Activated B cell treated with CpG ODN at 0.5 μM for 24 hours (primary cell): ENCODE data around the gene SCN8A. TPM values are rescaled to one million over a fixed set of nuclear protein-coding genes. Genes with fewer than 3 reads are reported as not detected.

ENCODE experiments used
- ATAC-seq: fragments of 200-7000 bp; cut with Tn5 transposase; one replicate; pipeline ENCODE4 v1.10.0; 2021; ENCODE audit warnings: low read depth, mild to moderate bottlenecking, moderate library complexity
- CTCF ChIA-PET: fragments of 350-600 bp; sonication (Branson Sonifier 250); formaldehyde crosslinking; loops from one replicate; lab custom pipeline; 2021; ENCODE audit warnings: antibody characterized with exemption; lab: Charles Lee
- POLR2A ChIA-PET: fragments of 350-600 bp; sonication (Branson Sonifier 250); formaldehyde crosslinking; loops from one replicate; lab custom pipeline; 2021; ENCODE audit warnings: antibody characterized with exemption; lab: Charles Lee
- DNase-seq: peaks from one replicate; pipeline ENCODE4 v3.0.0; 2022
- H3K27ac Mint-ChIP-seq: one replicate; pipeline ENCODE4 v1.8.0; 2020; ENCODE audit warnings: mixed read lengths
- H3K27me3 Mint-ChIP-seq: one replicate; pipeline ENCODE4 v1.8.0; 2021; ENCODE audit warnings: mixed read lengths
- H3K36me3 Mint-ChIP-seq: one replicate; pipeline ENCODE4 v1.8.0; 2021; ENCODE audit warnings: low read depth, mixed read lengths
- H3K4me1 Mint-ChIP-seq: one replicate; pipeline ENCODE4 v1.8.0; 2021; ENCODE audit warnings: mixed read lengths
- H3K4me3 Mint-ChIP-seq: one replicate; pipeline ENCODE4 v1.8.0; 2020; ENCODE audit warnings: mild to moderate bottlenecking, mixed read lengths
- H3K9me3 Mint-ChIP-seq: one replicate; pipeline ENCODE4 v1.8.0; 2020; ENCODE audit warnings: mixed read lengths
- intact Hi-C: fragments of 100-400 bp; cut with micrococcal nuclease; formaldehyde crosslinking; loops from one replicate; pipeline ENCODE4 v1.15.1; 2024
- total RNA-seq: library from RNA; stranded (reverse); gene quantifications from 2 replicates; pipeline ENCODE4 v1.2.3, GENCODE V29; 2022
- TF ChIP-seq, protein P1 (sequence below): fragments of 200-600 bp; IDR thresholded peaks from one replicate; pipeline ENCODE4 v1.8.0; 2022; ENCODE audit warnings: antibody characterized with exemption, mild to moderate bottlenecking

Gene SCN8A
- total RNA-seq, 1 donor from 2014 or later: 0.86 TPM

DNA sequence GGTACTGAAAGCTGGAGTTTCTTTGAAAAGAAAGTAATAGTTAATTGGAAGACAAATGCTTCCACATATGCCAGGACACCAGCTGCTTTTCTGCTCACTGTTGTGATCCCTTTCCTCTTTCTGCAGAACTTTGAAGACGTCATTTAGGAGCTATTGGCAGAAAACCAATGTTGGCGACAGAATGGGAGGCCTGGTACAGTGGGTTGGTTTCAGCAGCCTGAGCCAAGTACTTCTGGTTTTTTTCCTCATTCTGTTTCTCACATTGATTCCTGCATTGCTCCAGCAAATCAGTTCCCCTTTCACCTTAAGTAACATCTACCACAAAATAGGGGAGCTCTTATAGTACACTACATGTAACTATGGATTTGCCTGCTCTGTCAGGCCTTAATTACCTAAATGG is 160.6 kb downstream of the SCN8A start:
- TF ChIP-seq, protein P1, sequence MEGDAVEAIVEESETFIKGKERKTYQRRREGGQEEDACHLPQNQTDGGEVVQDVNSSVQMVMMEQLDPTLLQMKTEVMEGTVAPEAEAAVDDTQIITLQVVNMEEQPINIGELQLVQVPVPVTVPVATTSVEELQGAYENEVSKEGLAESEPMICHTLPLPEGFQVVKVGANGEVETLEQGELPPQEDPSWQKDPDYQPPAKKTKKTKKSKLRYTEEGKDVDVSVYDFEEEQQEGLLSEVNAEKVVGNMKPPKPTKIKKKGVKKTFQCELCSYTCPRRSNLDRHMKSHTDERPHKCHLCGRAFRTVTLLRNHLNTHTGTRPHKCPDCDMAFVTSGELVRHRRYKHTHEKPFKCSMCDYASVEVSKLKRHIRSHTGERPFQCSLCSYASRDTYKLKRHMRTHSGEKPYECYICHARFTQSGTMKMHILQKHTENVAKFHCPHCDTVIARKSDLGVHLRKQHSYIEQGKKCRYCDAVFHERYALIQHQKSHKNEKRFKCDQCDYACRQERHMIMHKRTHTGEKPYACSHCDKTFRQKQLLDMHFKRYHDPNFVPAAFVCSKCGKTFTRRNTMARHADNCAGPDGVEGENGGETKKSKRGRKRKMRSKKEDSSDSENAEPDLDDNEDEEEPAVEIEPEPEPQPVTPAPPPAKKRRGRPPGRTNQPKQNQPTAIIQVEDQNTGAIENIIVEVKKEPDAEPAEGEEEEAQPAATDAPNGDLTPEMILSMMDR: no peak
- Mint-ChIP-seq H3K27ac (no peak overlapping the region), H3K9me3 (no peaks in the 10 kb centered on the region), H3K4me1 (no peaks in the 10 kb centered on the region), H3K36me3 (no peaks in the 10 kb centered on the region), H3K27me3 (peaks cover 5% of the 10 kb centered on the region), H3K4me3 (no peak overlapping the region)
- ChIA-PET CTCF (no interaction called here), POLR2A (no interaction called here)
- intact Hi-C loops: no loop called here
- DNase-seq (no peak), ATAC-seq (no peak)

- H3K36me3 Mint-ChIP-seq: no peaks in the 10 kb centered on the region
- no peak for DNase-seq
- H3K9me3 Mint-ChIP-seq: no peaks in the 10 kb centered on the region
- ChIA-PET POLR2A (no interaction called here), CTCF (no interaction called here)
- intact Hi-C loops: no loop called here
- H3K27me3 Mint-ChIP-seq: peaks cover 8% of the 10 kb centered on the region
- H3K4me3 Mint-ChIP-seq: no peak overlapping the region
- no peak for ATAC-seq
- H3K27ac Mint-ChIP-seq: no peak overlapping the region
- no peaks in the 10 kb centered on the region for H3K4me1 Mint-ChIP-seq
- TF ChIP-seq, protein P1: no peak
Observed at GRCh38 chr12:51752234-51752889, 161.3 kb downstream of the SCN8A start.

GRCh38 chr12:51753980-51754675 is 163.1 kb downstream of the SCN8A start:
- intact Hi-C loops: no loop called here
- ATAC-seq (no peak), DNase-seq (no peak)
- Mint-ChIP-seq H3K27me3 (peaks cover 10% of the 10 kb centered on the region), H3K4me1 (no peaks in the 10 kb centered on the region), H3K36me3 (no peaks in the 10 kb centered on the region), H3K9me3 (no peaks in the 10 kb centered on the region), H3K27ac (no peak overlapping the region), H3K4me3 (no peak overlapping the region)
- TF ChIP-seq, protein P1: no peak
- CTCF ChIA-PET: no interaction called here
- POLR2A ChIA-PET: no interaction called here

DNA sequence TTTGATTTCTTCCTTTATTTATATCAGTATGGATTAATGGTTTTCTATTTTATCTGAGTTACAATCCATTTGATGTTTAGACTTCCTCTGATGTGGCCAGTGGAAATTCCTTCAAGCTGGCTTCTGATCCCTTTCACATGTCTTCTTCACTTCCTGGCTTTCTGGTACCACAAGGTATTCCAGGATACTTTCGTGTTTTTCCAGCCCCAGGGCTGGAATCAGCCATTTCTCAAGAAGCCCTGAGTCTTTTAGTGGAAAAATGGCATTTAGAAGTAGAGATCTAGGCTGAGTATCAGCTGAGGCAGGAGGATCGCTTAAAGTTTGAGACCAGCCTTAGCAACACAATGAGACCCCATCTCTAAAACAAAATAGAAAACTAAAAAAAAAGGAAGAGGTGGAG is 164.2 kb downstream of the SCN8A start:
- Mint-ChIP-seq H3K27ac (no peak overlapping the region), H3K27me3 (peaks cover 6% of the 10 kb centered on the region), H3K4me3 (no peak overlapping the region), H3K36me3 (no peaks in the 10 kb centered on the region), H3K4me1 (no peaks in the 10 kb centered on the region), H3K9me3 (no peaks in the 10 kb centered on the region)
- CTCF ChIA-PET: no interaction called here
- ATAC-seq: no peak
- TF ChIP-seq, protein P1: no peak
- POLR2A ChIA-PET: no interaction called here
- DNase-seq: no peak
- intact Hi-C loops: no loop called here

GRCh38 chr12:51759175-51759574 is 168.1 kb downstream of the SCN8A start:
- no peak for DNase-seq
- Mint-ChIP-seq H3K4me1 (no peaks in the 10 kb centered on the region), H3K27me3 (peaks cover 6% of the 10 kb centered on the region), H3K4me3 (no peak overlapping the region), H3K36me3 (no peaks in the 10 kb centered on the region), H3K9me3 (no peaks in the 10 kb centered on the region), H3K27ac (no peak overlapping the region)
- POLR2A ChIA-PET: no interaction called here
- intact Hi-C loops: no loop called here
- CTCF ChIA-PET: no interaction called here
- TF ChIP-seq, protein P1: no peak
- ATAC-seq: no peak
